Lung microvascular endothelial cell (primary cell): ENCODE data around the gene ANKLE1. TPM values are rescaled to one million over a fixed set of nuclear protein-coding genes. Genes with fewer than 3 reads are reported as not detected.

ENCODE experiments used
- DNase-seq, 2 donors: peaks; one replicate each; pipeline versions ENCODE4 v3.0.0 to v3.0.0-alpha.2; 2010; ENCODE audit warnings: low read depth in 2 of 2
- total RNA-seq: library from RNA; depleted of rRNA; stranded (reverse); fragments of >200 nt; gene quantifications from 2 replicates; pipeline ENCODE4 v1.2.1, GENCODE V29; 2014

Gene ANKLE1
- total RNA-seq, 1 donor from 2014 or later = 0.20 TPM

- DNase-seq = no peak
Measured at GRCh38 chr19:17325881-17326594, 44.3 kb downstream of the ANKLE1 start.

- no peak for DNase-seq
Measured at GRCh38 chr19:17326595-17326966, 44.9 kb downstream of the ANKLE1 start.

- DNase-seq = no peak
Measured at GRCh38 chr19:17327068-17327653, 45.5 kb downstream of the ANKLE1 start.

- no peak for DNase-seq
Measured at GRCh38 chr19:17327654-17328516, 46.2 kb downstream of the ANKLE1 start.

GRCh38 chr19:17328517-17329365 is 47.0 kb downstream of the ANKLE1 start:
- no peak for DNase-seq

- DNase-seq = no peak
Measured at GRCh38 chr19:17329366-17330261, 47.9 kb downstream of the ANKLE1 start.

GRCh38 chr19:17330262-17331044 is 48.8 kb downstream of the ANKLE1 start:
- no peak for DNase-seq

GRCh38 chr19:17331045-17331558 is 49.4 kb downstream of the ANKLE1 start:
- DNase-seq = no peak

- DNase-seq = no peak
Measured at GRCh38 chr19:17332360-17332676, 50.6 kb downstream of the ANKLE1 start.

GRCh38 chr19:17332677-17333581 is 51.2 kb downstream of the ANKLE1 start:
- peak; percentile 50 to 60 for DNase-seq

- DNase-seq = peak in 1 of 2 donors; percentile 44
Measured at GRCh38 chr19:17333611-17334413, 52.1 kb downstream of the ANKLE1 start.

GRCh38 chr19:17334414-17335409 is 53.0 kb downstream of the ANKLE1 start, which contains the start of gene ANO8:
Gene ANO8, minus strand, starts transcription at chr19:17334855. Its CDS starts 185 bp downstream, at chr19:17334670.
- DNase-seq = peak; percentile 99

- no peak for DNase-seq
Measured at GRCh38 chr19:17335575-17335974, 53.9 kb downstream of the ANKLE1 start.
